MM.1S (cell line): Measurements from ENCODE around the gene ABCC9.
"Not testable (repeated sequence)": the region's sequence is repeated elsewhere in the genome, so short reads cannot be mapped to it uniquely, and the experiment has no call there.

Experiments used
- DNase-seq: peaks from one replicate; pipeline ENCODE4 v3.0.0-alpha.2; 2015
- H2AFZ ChIP-seq: fragments of 300-600 bp; sonication (generic); 2 replicates; pipeline ENCODE4 v1.6.0; 2016; ENCODE audit warnings: antibody characterized with exemption, low read length
- H3F3A ChIP-seq: fragments of 300-600 bp; sonication (generic); 2 replicates; pipeline ENCODE4 v1.6.1; 2016; ENCODE audit warnings: mild to moderate bottlenecking, antibody characterized with exemption, low read length, moderate library complexity, mixed read lengths; ENCODE audit not compliant: insufficient read depth
- H3K27ac ChIP-seq: fragments of 300-600 bp; sonication (generic); 2 replicates; pipeline ENCODE4 v1.5.1; 2016; ENCODE audit warnings: mild to moderate bottlenecking, low read length
- H3K27me3 ChIP-seq: fragments of 300-600 bp; sonication (generic); replicated peaks from 2 replicates; pipeline ENCODE4 v1.6.0; 2016; ENCODE audit warnings: low read length; ENCODE audit not compliant: insufficient read depth
- H3K36me3 ChIP-seq: fragments of 300-600 bp; sonication (generic); replicated peaks from 2 replicates; pipeline ENCODE4 v1.6.1; 2016; ENCODE audit warnings: mild to moderate bottlenecking, low read length, mixed read lengths; ENCODE audit not compliant: insufficient read depth
- H3K4me1 ChIP-seq: fragments of 300-600 bp; sonication (generic); 2 replicates; pipeline ENCODE4 v1.6.1; 2016; ENCODE audit warnings: low read length, mixed read lengths
- H3K4me2 ChIP-seq: fragments of 300-600 bp; sonication (generic); 2 replicates; pipeline ENCODE4 v1.6.0; 2016; ENCODE audit warnings: low read depth, low read length
- H3K4me3 ChIP-seq: fragments of 300-600 bp; sonication (generic); 2 replicates; pipeline ENCODE4 v1.5.1; 2016; ENCODE audit warnings: low read length, mixed read lengths
- H3K79me2 ChIP-seq: fragments of 300-600 bp; sonication (generic); 2 replicates; pipeline ENCODE4 v1.6.1; 2016; ENCODE audit warnings: mixed run types, low read length, mixed read lengths
- H3K9ac ChIP-seq: fragments of 300-600 bp; sonication (generic); 2 replicates; pipeline ENCODE4 v1.6.1; 2016; ENCODE audit warnings: low read length, mixed read lengths
- H3K9me2 ChIP-seq: fragments of 300-600 bp; sonication (generic); replicated peaks from 2 replicates; pipeline ENCODE4 v1.6.1; 2016; ENCODE audit warnings: mild to moderate bottlenecking, low read length, mixed read lengths; ENCODE audit not compliant: insufficient read depth
- H3K9me3 ChIP-seq: fragments of 300-600 bp; sonication (generic); replicated peaks from 2 replicates; pipeline ENCODE4 v1.6.1; 2016; ENCODE audit warnings: mild to moderate bottlenecking, low read length, mixed read lengths; ENCODE audit not compliant: insufficient read depth
- H4K20me1 ChIP-seq: fragments of 300-600 bp; sonication (generic); 2 replicates; pipeline ENCODE4 v1.6.1; 2016; ENCODE audit warnings: mild to moderate bottlenecking, low read length, moderate library complexity, mixed read lengths; ENCODE audit not compliant: insufficient read depth
- CTCF ChIP-seq: fragments of 300-600 bp; sonication (generic); IDR thresholded peaks from 2 replicates; pipeline ENCODE4 v1.5.1; 2016; ENCODE audit warnings: antibody characterized with exemption, low read length, mixed read lengths
- EZH2 ChIP-seq: fragments of 300-600 bp; sonication (generic); optimal IDR thresholded peaks from 2 replicates; pipeline ENCODE3; 2017; ENCODE audit warnings: low read depth, mild to moderate bottlenecking, antibody characterized with exemption, low read length, mixed read lengths
- EZH2phosphoT487 ChIP-seq: fragments of 300-600 bp; sonication (generic); IDR thresholded peaks from 2 replicates; pipeline ENCODE4 v1.6.1; 2018; ENCODE audit warnings: antibody characterized with exemption, low read length

ABCC9 gene

GRCh38 chr12:21813125-21813524 lies 128.1 kb downstream of the ABCC9 start:
- H3K4me2 ChIP-seq: no peak overlapping the region
- H3K9me3 ChIP-seq: no peaks in the 10 kb centered on the region
- H3K9me2 ChIP-seq: no peaks in the 10 kb centered on the region
- no peak overlapping the region for H3K27ac ChIP-seq
- no peaks in the 10 kb centered on the region for H3K36me3 ChIP-seq
- no peak overlapping the region for H3K9ac ChIP-seq
- H3K27me3 ChIP-seq: no peaks in the 10 kb centered on the region
- no peaks in the 10 kb centered on the region for H4K20me1 ChIP-seq
- no peak for DNase-seq
- no peak overlapping the region for H2AFZ ChIP-seq
- no peaks in the 10 kb centered on the region for H3K79me2 ChIP-seq
- no peaks in the 10 kb centered on the region for H3F3A ChIP-seq
- no peak for TF ChIP-seq EZH2
- no peaks in the 10 kb centered on the region for H3K4me1 ChIP-seq
- no peak overlapping the region for H3K4me3 ChIP-seq

- not testable (repeated sequence) for H3K9ac ChIP-seq, H2AFZ ChIP-seq, H3F3A ChIP-seq, H3K36me3 ChIP-seq, H3K79me2 ChIP-seq, H3K27ac ChIP-seq, H3K4me3 ChIP-seq, H3K4me2 ChIP-seq, H3K9me2 ChIP-seq, H3K4me1 ChIP-seq, H3K27me3 ChIP-seq, H3K9me3 ChIP-seq, DNase-seq, H4K20me1 ChIP-seq
Observed at GRCh38 chr12:21812340-21812739, 128.9 kb downstream of the ABCC9 start.

- no peaks in the 10 kb centered on the region for H3K9me3 ChIP-seq
- no peak overlapping the region for H2AFZ ChIP-seq
- H3K27ac ChIP-seq: no peak overlapping the region
- no peaks in the 10 kb centered on the region for H3K79me2 ChIP-seq
- no peak for DNase-seq
- no peaks in the 10 kb centered on the region for H3K4me1 ChIP-seq
- H3K9ac ChIP-seq: no peak overlapping the region
- H3K9me2 ChIP-seq: no peaks in the 10 kb centered on the region
- no peaks in the 10 kb centered on the region for H3K27me3 ChIP-seq
- H3K4me3 ChIP-seq: no peak overlapping the region
- H3F3A ChIP-seq: no peaks in the 10 kb centered on the region
- no peaks in the 10 kb centered on the region for H3K36me3 ChIP-seq
- H4K20me1 ChIP-seq: no peaks in the 10 kb centered on the region
- no peak for TF ChIP-seq EZH2phosphoT487
- TF ChIP-seq CTCF: no peak
- TF ChIP-seq EZH2: no peak
- H3K4me2 ChIP-seq: no peak overlapping the region
Observed at GRCh38 chr12:21809100-21809499, 132.1 kb downstream of the ABCC9 start.

GRCh38 chr12:21806255-21806654 lies 135.0 kb downstream of the ABCC9 start:
- Histone ChIP-seq H3K9me2 (no peaks in the 10 kb centered on the region), H3K9me3 (no peaks in the 10 kb centered on the region), H4K20me1 (no peaks in the 10 kb centered on the region), H3K9ac (no peak overlapping the region), H3K27ac (no peak overlapping the region), H3F3A (no peaks in the 10 kb centered on the region), H3K27me3 (no peaks in the 10 kb centered on the region), H3K36me3 (no peaks in the 10 kb centered on the region), H3K4me3 (no peak overlapping the region), H2AFZ (no peak overlapping the region), H3K4me2 (no peak overlapping the region), H3K4me1 (no peaks in the 10 kb centered on the region), H3K79me2 (no peaks in the 10 kb centered on the region)
- no peak for DNase-seq
- no peak for TF ChIP-seq EZH2

GRCh38 chr12:21801522-21802288 lies 139.5 kb downstream of the ABCC9 start:
- H3F3A ChIP-seq: no peaks in the 10 kb centered on the region
- no peaks in the 10 kb centered on the region for H4K20me1 ChIP-seq
- H3K79me2 ChIP-seq: no peaks in the 10 kb centered on the region
- no peak overlapping the region for H3K4me3 ChIP-seq
- no peak overlapping the region for H3K9ac ChIP-seq
- no peaks in the 10 kb centered on the region for H3K4me1 ChIP-seq
- H3K27ac ChIP-seq: no peak overlapping the region
- no peak for TF ChIP-seq CTCF
- no peak for TF ChIP-seq EZH2
- TF ChIP-seq EZH2phosphoT487: no peak
- H3K36me3 ChIP-seq: no peaks in the 10 kb centered on the region
- no peak overlapping the region for H2AFZ ChIP-seq
- no peak overlapping the region for H3K4me2 ChIP-seq
- no peaks in the 10 kb centered on the region for H3K9me2 ChIP-seq
- DNase-seq: no peak
- no peaks in the 10 kb centered on the region for H3K27me3 ChIP-seq
- H3K9me3 ChIP-seq: no peaks in the 10 kb centered on the region
